HG02571 (cell line): ENCODE measurements around the gene SRCIN1.

ENCODE experiments used
- ATAC-seq: cut with Tn5 transposase; IDR thresholded peaks from one replicate; pipeline ENCODE4 v1.9.1; 2021; ENCODE audit warnings: mild to moderate bottlenecking, moderate library complexity; ENCODE audit not compliant: unreplicated experiment

SRCIN1 gene

DNA sequence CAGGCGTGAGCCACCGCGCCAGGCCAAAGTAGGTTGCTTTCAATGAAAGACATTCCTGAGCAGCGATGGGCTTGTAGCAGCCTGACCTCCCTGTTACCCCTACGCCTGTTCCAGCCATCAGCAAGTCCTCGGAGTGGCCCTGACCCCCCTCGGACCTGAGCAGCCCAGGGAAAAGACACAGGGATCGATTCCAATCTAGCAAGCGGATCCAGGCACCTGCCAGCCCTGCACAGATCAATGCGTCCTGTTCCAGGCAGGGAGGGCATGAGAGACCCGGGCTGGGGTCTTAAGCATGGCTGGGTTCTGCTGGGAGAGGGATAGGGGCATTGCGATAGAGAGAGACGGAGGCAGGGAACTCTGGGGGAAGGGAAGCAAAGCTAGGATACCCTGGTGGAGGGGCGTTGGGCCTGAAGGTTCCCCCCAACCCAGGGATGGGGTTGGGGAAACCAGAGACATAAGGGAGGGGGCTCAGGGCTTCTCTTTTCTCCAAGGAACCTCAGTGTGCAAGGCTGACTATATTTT, 21.9 kb downstream of the SRCIN1 start:
- ATAC-seq, result no peak

DNA sequence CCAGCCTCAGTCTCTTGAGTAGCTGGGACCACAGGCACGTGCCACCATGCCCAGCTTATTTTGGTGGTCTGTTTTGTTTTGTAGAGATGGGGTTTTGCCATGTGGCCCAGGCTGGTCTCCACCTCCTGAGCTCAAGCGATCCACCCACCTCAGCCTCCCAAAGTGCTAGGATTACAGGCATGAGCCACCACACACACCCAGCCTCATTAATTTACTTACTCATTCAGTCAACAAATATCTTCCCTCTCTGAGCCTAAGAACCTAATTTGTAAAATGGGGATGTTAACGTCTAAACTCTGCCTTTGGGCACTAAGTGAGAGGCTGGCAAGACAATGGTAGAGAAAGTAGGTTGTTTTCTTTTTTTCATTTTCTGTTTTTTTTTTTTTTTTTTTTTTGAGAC, 22.6 kb downstream of the SRCIN1 start:
- no peak for ATAC-seq

DNA sequence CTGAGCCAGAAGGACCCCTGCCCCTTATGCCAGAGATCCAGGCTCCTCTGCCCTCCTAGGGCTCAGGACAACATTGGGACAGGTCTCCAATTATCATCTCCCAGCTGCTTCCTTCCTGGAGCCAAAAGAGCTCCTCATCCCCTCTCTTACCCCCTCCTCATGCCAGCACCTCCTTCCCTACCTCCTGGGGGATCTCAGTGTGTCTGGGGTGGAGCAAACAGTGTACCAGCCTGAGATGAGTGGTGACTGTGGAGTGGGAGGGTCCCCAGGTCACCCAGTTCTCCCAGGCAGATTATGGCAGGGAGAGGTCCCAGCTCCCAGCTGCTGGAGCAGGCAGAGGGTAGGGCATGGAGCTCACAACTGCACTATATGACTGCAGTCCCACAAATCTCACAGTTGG, 23.7 kb downstream of the SRCIN1 start:
- no peak for ATAC-seq

DNA sequence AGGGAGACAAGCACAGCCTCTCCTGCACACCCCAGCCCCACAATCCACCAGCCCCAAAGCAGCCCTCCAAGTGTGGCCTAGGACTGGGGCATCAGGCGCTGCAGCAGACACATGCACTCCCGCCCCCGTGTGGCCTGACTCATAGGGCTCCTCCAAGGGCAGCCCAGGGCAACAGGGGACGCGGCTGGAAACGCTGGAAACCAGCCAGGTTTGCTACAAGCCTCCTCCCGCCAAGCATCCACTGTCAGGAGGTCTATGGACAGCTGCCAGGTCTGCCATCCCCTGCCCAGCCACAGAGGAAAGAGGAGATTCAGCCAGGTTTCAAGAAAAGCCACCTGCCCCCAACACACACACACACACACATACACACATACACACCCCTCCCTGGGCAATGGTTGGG, 25.8 kb downstream of the SRCIN1 start:
- ATAC-seq, result no peak

DNA sequence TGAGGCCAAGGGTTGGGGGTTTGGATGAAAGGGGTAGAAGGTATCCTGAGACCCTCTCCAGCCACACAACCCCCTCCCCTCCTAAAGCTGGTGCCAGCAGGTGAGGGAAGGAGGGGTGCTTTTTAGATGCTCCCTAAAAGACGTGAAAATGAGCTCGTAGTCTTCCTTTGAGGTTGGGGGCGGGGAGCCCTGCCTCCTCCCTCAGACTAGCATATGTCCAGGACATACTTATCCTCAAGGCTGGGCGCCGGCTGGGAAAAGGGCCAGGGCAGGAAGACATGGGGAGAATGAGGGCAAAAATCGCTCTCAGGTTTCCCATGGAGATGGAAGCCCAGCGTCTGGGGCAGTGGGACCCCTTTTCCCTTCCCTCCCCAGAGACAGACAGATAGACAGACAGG, 26.7 kb downstream of the SRCIN1 start:
- no peak for ATAC-seq

DNA sequence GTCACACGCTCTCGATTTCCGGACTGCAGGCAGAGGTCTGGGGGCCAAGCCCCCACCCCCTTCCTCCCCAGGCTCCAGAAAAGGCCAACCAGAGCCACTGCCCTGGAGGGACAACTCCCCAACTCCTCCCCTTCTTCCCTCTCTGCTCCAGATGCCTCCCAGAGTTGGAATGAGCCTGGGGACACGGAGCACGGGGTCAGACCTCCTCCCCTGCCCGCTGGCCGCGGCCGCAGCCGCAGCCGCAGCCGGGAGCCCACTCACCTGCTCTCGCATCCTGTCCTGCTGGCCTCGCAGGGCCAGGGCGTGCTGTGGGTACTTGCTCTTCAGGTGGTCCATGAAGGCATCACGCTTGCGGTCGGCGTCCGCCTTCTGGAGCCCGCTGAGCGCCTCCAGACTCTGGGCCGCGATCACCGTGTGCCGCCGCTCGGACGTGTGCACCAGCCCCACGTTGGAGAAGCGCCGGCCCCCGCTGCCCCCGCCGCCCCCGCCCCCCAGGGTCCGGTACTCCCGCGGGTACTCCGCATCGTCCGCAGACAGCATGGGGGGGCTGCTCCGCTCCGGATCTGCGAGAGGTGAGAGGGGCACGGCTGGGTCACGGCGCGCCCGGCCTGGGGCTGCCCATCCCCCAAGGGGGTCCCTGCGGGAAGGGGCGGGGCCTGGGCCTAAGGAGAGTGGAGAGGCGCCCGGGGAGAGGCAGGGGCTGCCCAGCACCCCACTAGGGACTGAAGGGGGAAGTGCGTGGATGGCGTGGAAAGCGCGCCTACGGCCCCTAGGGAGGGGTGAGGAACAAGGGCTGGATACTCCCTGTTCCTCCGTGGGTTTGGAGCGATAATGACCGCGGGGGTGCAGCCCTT, 27.3 kb downstream of the SRCIN1 start:
- ATAC-seq, result no peak

DNA sequence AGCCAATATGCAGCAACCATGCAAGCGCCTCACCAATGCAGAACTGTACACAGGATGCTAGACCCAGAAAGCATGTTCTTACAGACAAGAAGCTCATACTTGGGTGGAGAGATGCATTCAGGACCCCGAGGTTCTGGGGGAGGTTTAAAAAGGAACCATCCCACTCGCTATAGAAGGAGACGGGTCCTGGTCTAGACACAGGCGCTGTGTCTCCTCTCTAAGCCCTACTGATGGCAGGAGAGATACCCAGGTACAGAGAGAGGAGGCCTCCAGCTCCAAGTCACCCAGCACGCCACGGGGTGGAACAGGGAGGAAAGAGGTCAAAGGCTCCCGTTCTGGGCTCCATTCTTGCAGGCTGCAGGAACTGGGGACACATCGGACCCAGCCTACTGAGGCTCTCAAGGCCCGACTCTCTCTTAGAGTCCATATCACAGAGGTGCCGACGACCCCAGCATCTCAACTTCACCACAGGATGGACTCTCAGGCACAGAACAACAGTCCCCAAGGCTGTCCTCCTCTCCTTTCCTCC, 28.0 kb downstream of the SRCIN1 start:
- no peak for ATAC-seq

DNA sequence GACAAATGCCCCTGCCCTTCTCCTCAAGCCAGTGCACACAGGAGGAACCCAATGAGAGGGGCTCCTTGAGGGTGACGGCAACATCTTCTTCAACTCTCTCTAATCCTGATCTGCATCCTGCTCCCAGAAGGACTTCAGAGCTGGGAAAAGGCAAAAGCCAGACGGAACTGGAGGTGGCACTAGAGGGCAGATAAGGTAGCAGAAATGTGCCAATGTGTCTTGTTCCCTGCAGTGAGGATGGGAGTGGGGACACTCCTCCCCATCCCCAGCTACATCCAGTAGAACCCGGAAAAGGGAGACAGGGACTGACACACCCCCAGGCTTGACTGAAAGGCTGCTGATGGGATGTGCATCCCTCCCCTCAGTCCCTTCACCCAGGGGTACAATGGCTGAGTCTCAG, 28.5 kb downstream of the SRCIN1 start:
- no peak for ATAC-seq

DNA sequence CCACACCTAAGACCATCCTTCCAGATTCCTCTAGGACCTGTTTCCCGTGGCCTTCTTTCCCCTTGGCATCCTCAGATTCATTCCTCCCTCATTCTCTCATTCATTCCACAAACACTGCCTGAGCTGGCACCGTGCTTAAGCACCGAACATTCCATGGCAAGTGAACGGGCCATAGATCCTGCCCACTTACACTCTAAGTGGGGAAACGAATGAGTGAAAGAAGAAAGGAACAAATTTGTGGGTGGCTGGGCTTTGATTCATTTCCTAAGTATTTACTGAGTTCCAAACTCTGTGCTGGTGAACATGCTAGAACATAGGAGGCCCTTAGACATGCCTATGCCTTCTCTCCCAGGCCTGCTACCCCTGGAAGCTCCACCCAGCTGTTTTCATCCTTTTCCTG, 30.0 kb downstream of the SRCIN1 start:
- ATAC-seq, result no peak

DNA sequence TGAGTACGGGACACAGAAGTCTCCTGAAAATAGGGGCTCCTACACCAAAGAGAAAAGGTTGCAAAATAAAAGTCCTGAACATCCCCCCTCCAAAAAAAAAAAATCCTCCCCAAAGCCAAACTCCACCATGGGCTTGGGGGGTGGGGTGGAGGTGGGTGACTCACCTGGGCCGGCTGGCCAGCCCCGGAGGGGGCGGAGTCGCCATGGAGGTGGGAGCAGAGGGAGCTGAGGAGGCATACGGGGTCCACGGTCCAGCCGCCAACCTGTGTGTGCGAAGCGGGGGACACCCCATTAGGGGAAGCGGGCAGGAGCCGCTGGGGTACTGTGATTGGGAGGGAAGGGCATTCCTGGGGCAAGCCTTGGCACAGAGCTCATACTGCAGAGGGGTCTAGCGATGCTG, 31.0 kb downstream of the SRCIN1 start:
- ATAC-seq, result no peak

DNA sequence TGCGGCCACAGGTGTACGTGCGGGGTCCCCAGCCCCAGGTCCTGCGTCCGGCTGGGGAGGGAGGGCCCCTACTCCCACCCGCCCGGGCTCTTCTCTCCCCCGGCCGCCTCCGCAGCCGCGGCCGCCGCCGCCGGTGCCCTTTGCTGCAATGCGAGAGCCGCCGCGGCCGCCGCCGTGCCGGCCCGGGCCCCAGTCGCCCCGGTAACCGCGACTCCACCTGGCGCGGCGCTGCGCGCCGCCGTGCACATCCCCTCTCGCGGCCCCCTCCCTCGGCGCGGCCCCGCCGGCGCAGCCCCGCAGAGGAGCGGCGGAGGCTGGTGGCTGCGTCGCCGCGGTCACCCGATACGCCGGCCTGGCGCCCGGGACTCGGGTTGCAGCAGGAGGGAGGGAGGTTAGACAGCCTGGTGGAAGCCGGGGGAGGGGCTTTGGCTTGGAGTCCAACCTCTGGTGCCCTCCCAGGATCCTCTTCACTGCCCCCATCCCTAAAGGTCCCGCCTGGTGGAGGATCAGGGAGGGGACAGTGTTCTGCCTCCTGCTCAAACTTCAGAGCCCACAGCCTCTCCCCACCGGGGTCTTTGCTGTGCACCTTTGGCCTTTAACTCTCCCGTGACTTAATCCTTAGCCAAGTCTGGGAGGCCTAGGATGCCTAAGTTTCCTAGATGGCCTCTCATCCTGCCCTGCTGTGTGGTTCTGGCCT, 32.9 kb downstream of the SRCIN1 start:
- ATAC-seq, result no peak

DNA sequence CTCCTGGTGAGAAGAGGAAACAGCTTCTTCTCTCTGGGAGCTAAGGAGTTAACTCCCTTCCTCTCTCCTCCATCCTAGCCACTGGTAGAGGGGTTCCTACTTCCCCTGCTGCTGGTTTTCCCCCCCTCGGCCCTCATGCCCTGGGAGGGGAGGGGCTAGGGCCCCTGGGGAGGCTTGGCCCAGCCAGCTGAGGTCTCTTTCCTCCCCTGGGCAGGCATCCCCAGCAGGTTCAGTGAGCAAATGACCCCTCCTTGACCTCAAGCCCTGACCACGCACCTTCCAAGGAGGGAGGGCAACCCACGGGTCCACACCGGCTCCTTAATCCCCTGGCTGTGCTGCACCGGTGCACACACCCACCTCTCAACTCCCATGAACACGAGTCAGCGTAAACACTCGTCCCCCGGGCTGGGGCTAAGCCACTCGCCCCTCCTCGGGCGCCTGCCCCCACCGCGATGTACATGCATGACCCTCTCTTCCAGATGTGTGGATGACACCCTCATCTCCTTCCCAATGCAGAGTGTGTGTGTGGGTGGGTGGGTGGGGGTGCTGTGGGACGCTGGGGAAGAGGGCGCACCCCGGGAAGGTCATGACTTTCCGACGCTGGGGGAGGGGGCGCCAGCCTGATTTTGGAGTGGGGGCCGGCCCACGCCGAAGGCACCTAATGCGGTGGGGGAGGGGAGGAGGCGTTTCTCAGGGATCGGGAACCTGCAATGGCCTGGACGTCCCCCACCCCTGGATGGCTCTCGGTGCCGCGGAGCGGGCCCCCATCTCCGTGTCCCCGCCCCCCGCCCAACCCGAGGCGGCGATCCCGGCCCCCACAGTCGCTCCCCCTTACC, 33.7 kb downstream of the SRCIN1 start:
- ATAC-seq, result no peak

DNA sequence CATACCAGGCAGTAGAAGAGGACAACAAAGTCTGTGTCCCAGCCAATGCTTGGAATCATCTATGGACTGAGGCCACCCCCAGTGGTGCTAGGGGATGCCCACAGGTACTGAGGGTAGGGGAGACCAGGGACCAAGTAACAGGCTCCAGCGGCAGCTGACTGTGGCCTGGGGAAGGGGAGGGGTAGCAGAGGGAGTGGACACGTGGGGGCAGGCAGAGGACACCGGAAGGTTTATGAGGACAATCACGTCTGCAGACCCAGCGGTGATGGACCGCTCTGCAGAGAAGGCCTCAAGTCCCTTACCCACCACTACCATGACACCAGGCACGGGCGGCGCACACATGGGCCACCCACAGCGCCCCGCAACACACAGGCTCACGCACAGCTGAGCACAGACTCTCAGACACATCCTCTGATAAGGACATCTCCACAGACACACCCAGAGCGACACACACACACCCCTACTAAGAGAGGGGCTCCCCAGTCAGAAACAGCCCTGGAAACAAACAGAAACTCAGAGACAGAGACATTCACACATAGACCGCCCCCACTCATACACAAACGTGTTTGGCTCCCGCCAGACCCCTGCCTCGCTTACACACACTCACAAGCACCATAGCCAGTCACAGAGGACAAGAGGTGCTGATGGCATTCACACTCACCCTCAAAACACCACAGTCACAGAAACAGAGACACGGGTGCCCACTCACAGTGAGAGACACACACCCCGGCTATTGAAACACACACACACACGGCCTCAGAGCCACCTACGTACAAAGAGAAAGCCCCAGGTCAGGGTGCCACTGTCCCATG, 35.8 kb downstream of the SRCIN1 start:
- ATAC-seq, result no peak

DNA sequence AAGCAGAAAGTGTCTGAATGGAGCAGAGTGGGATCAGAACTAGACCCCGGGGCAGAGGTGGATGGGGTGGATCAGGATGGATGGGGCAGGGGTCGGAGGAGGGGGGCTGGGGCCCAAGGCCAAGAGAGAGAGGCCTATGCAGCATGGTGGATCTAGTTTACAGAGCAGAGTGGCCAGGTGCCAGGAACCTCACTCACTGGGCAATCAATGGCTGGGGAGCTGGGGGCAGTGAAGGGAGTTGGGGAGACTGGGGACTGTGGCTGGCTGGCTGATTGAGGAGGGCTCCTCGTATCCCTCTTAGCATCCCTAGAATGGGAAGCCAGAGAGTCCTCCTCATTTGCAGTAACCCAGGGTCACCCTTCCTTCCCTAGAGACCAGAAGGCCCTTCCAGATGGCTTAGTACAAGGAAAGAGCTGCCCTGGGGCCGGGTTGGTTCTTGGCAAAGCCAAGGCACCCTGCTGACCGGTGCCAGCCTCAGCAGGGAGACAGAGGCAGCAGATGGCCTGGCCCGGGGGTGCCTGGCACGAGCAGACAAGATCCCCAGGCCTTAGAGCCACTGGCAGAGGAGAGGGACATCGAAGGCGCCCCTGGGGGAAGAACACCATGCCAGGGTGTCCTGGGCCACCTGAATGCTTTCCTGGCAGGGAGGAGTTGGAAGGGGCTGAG, 36.8 kb downstream of the SRCIN1 start:
- ATAC-seq, result no peak

DNA sequence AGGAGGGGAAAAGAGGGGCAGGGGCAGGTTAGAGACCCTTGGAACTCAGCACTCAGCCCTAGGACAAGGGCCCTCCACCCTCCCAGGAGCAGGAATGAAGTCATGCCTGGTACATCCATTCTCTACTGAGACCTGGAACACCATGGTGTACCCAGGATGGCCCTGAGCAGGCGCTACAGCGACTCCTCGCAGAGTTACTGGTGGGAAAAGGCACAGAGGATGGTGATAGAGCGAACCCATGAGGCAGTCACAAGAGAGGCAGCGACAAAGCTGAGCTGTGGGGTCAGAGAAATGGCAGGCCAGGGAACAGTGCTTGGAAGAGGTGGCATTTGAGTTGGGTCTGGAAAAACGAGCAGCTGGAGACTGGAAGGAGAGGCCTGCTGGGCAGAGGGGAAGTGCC, 37.5 kb downstream of the SRCIN1 start:
- no peak for ATAC-seq

DNA sequence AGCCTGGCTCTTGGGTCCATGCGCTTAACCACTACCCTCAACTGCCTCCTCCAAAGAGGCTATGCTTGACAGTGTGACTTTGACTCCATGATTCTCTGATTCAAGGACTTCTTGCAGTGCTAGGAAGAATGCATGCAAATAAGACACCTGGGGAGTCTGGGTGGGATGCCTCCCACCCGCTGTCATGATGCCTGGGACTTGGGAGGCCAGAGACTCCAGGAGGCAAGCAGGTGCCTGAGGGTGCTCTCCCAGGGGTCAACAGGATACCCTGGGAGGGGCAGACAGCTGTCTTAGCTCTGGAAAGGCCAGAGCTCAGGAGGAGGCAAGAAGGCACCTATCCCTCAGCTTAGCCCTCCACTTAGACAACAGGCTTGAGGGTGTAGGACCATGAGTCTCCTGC, 38.4 kb downstream of the SRCIN1 start:
- no peak for ATAC-seq

DNA sequence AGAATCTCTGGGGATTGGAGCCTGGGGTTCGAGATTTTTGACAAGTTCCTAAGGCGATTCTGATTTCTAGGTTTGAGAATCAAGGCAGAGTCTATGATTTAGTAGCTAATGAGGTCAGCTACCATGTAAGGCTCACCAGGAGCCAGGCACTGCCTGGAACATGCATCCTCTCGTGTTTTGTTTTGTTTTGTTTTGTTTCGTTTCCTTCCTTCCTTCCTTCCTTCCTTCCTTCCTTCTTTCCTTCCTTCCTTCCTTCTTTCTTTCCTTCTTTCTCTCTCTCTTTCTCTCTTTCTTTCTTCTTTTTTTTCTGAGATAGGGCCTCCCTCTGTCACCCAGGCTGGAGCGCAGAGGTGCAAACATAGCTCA, 39.1 kb downstream of the SRCIN1 start:
- no peak for ATAC-seq

DNA sequence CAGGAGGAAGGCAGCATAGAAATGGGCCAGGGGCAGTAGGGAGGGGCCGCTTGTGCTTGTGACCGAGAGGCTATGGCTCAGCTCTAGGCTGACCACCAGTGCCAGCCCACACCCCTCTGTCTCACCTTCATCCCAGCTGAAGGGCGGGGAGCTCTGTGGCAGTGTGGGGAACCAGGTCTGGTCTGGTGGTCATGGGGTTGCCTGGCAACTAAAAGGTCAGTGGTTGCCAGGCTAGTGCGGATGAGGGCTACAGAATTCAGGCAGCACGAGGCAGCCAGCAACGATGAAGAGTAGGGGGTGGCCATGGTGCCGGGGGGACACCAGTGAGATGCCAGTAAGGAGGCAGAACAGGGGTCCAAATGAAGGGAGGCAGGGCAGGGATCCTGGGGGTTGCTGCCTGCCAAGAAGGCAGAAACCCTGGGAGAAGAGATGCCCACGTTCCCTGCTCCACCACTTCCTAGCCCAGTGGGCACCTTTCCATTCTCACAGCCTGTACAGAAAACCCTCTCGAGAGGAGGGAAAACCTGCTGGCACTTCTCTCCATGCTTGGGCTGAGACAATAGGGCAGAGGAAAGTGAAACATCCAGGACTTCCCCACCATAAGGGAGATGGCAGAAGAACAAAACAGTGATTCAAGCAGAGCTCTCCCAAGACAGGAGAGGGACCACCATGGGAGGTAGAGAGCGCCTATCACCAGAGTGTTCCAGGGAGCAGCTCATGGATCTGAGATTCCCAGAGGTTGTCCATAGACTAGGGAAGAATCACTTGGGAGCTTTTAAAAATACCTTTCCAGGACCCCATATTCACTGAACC, 39.7 kb downstream of the SRCIN1 start:
- no peak for ATAC-seq

DNA sequence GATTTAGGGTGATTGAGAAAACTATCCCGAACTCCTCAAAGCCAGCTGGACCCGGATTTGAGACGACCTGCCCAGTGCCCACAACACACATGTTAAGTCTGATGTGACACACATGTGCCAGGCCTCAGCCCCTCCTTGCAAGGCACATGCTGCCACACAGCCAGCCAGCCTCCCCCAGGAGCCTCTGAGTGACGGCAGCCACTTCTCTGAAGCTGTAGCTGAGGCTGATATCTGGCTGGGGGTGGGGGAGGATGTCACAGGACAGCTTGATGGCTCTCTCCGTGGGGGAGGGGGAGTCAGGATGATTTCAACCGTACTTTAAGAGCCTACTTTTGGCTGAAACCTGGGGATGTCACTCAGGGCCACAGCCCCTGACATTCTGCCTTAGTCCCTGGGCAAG, 40.9 kb downstream of the SRCIN1 start:
- ATAC-seq, result no peak
